Measurements from ENCODE around the gene PDE6B. TPM values are rescaled to one million over a fixed set of nuclear protein-coding genes. Genes with fewer than 3 reads are reported as not detected.

The PDE6B gene
- total RNA-seq, 4 donors from 2014 or later: 0.98 to 1.3 TPM; not detected in 2

DNA sequence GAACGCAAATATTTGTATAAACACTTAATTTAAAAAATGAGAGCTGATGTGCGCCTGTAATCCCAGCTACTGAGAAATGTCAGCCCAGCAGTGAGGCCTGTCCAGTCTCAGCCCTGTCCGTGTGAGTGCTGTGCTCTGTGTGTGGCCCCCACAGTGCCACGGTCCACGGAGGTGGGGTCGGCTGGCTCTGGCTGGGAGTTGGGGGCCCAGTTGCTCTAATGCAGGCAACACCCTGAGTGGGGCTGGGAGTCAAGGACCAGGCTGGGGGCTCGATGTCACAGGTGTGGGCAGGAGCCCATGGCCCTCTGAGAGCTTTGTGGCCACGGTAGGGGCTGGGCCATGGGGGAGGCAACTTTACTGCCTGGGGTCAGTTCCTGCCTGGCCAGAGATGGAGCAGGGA is 93.1 kb downstream of the PDE6B start:
- DNase-seq (ENCODE audit: low spot score in 2 of 2): no peak
- Histone ChIP-seq H3K9me3 (no peaks in the 10 kb centered on the region), H3K4me3 (no peak overlapping the region), H3K36me3 (peaks cover 0 to 23% (median 0%) of the 10 kb centered on the region in 3 donors), H3K27ac (no peak overlapping the region), H3K4me1 (peaks cover 0 to 35% (median 7%) of the 10 kb centered on the region in 4 donors), H3K27me3 (no peaks in the 10 kb centered on the region)
- WGBS, 2 donors: 74 to 84% methylated on average over 8 of the region's 8 CpGs
- TF ChIP-seq, protein P1, sequence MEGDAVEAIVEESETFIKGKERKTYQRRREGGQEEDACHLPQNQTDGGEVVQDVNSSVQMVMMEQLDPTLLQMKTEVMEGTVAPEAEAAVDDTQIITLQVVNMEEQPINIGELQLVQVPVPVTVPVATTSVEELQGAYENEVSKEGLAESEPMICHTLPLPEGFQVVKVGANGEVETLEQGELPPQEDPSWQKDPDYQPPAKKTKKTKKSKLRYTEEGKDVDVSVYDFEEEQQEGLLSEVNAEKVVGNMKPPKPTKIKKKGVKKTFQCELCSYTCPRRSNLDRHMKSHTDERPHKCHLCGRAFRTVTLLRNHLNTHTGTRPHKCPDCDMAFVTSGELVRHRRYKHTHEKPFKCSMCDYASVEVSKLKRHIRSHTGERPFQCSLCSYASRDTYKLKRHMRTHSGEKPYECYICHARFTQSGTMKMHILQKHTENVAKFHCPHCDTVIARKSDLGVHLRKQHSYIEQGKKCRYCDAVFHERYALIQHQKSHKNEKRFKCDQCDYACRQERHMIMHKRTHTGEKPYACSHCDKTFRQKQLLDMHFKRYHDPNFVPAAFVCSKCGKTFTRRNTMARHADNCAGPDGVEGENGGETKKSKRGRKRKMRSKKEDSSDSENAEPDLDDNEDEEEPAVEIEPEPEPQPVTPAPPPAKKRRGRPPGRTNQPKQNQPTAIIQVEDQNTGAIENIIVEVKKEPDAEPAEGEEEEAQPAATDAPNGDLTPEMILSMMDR (IDR thresholded peaks at IDR 0.05): no peak
- no peak for TF ChIP-seq EP300 (IDR thresholded peaks at IDR 0.05)
- no peak for TF ChIP-seq POLR2A (IDR thresholded peaks at IDR 0.05)

Other genes starting within 250 kb of the PDE6B start
- gene ZNF721, start 126.4 kb upstream of the PDE6B start, total RNA-seq: 10 to 100 TPM; 22.9 to 47.4 (median 44.3) TPM
- 100 to 1,000 TPM in 1 of 4 donors, 10 to 100 TPM in 3; 74.9 to 128 (median 83.5) TPM for gene PIGG, start 126.4 kb upstream of the PDE6B start, total RNA-seq
- not detected for gene TMEM271, start 49.3 kb upstream of the PDE6B start, total RNA-seq
- 100 to 1,000 TPM in 3 of 4 donors, 10 to 100 TPM in 1; 50.0 to 219 (median 139) TPM for gene ATP5ME, start 48.7 kb downstream of the PDE6B start, total RNA-seq
- gene MYL5, start 49.0 kb downstream of the PDE6B start, total RNA-seq: 10 to 100 TPM in 3 of 4 donors, 1 to 10 TPM in 1; 5.2 to 32.8 (median 12.9) TPM
- gene SLC49A3, start 63.6 kb downstream of the PDE6B start, total RNA-seq: 10 to 100 TPM in 3 of 4 donors, 1 to 10 TPM in 1; 5.9 to 18.0 (median 14.3) TPM
- 100 to 1,000 TPM in 2 of 4 donors, 10 to 100 TPM in 2; 54.8 to 123 (median 90.5) TPM for gene PCGF3, start 80.3 kb downstream of the PDE6B start, total RNA-seq
- 1 to 10 TPM in 3 of 4 donors, not detected in 1; 1.8 to 2.4 (median 2.4) TPM for gene CPLX1, start 200.6 kb downstream of the PDE6B start, total RNA-seq